Skeletal muscle satellite cell (primary cell): Measurements from ENCODE around the gene TEX55. TPM values are rescaled to one million over a fixed set of nuclear protein-coding genes. Genes with fewer than 3 reads are reported as not detected.
"Not testable (repeated sequence)": the region's sequence is repeated elsewhere in the genome, so short reads cannot be mapped to it uniquely, and the experiment has no call there.

Experiments
- H3K27me3 ChIP-seq: 2 replicates; pipeline ENCODE4 v1.7.0; 2013; ENCODE audit warnings: low read length; ENCODE audit not compliant: control insufficient read depth, insufficient read depth
- H3K36me3 ChIP-seq: 2 replicates; pipeline ENCODE4 v1.7.0; 2013; ENCODE audit warnings: mild to moderate bottlenecking, control low read depth, low read length; ENCODE audit not compliant: insufficient read depth
- H3K4me1 ChIP-seq: 2 replicates; pipeline ENCODE4 v1.7.0; 2013; ENCODE audit warnings: low read length; ENCODE audit not compliant: control insufficient read depth, insufficient read depth
- H3K4me2 ChIP-seq: 2 replicates; pipeline ENCODE4 v1.7.0; 2013; ENCODE audit warnings: mild to moderate bottlenecking, low read length
- H3K4me3 ChIP-seq: 2 replicates; pipeline ENCODE4 v1.7.0; 2013; ENCODE audit warnings: low read length
- H3K9ac ChIP-seq: 2 replicates; pipeline ENCODE4 v1.7.0; 2013; ENCODE audit warnings: mild to moderate bottlenecking, low read depth, low read length, moderate library complexity
- H3K9me3 ChIP-seq: replicated peaks from 2 replicates; pipeline ENCODE4 v1.7.0; 2013; ENCODE audit warnings: mild to moderate bottlenecking, control low read depth, low read length
- total RNA-seq: library from RNA; depleted of rRNA; stranded (reverse); fragments of >200 nt; gene quantifications from 2 replicates; pipeline ENCODE4 v1.2.3, GENCODE V29; 2012; rRNA removed

The TEX55 gene
- not detected in 2 replicates for total RNA-seq

DNA sequence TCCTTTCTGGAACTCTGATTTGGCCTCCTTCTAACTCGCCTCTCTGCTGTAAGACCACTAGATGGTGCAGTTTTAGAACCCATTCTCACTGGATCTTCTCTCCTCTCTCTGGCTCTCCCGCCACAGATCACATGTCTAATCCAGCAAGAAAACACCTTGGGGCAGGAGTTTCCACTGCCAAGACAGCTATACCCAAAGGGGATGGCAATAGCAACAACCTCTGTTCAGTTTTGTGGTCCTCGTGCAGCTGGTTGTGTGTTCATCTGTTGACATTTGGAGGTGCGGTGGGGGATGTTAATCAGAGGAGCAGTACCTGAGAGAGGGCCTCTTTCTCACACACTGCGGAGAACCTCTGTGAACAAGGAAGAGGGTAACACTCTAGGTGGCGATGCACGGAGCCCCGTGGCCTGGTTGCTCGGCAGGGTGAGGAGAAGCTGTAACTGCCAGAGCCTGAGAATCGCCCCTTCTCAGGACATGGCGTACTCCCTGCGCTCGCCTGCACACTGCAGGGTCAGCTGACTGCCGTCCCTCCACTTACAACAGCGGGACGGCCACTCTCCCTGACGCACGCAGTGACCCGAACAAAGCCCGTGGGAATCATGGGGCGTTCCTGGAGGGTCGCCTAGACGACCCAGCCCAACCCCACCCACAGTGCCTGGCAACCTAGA is at the start of gene TEX55:
TEX55 (plus strand) TSS at position 666 of the 668 bp plus-strand sequence. CDS start 25 bp downstream, outside the sequence.
- Histone ChIP-seq H3K27me3 (no peaks in the 10 kb centered on the region), H3K4me1 (peaks cover 10% of the 10 kb centered on the region), H3K9me3 (no peaks in the 10 kb centered on the region), H3K36me3 (no peaks in the 10 kb centered on the region), H3K4me3 (no peak within 1 kb of the TSS), H3K9ac (no peak within 1 kb of the TSS), H3K4me2 (no peak within 1 kb of the TSS)

GRCh38 chr3:119098003-119098402 is 48.0 kb upstream of the TEX55 start:
- Histone ChIP-seq H3K4me3 (no peak overlapping the region), H3K36me3 (no peaks in the 10 kb centered on the region), H3K4me1 (no peaks in the 10 kb centered on the region), H3K9ac (no peak overlapping the region), H3K9me3 (no peaks in the 10 kb centered on the region), H3K4me2 (no peak overlapping the region), H3K27me3 (peaks cover 4% of the 10 kb centered on the region)

- Histone ChIP-seq H3K36me3 (no peaks in the 10 kb centered on the region), H3K4me1 (no peaks in the 10 kb centered on the region), H3K9ac (no peak overlapping the region), H3K9me3 (no peaks in the 10 kb centered on the region), H3K4me3 (no peak overlapping the region), H3K4me2 (no peak overlapping the region), H3K27me3 (peaks cover 4% of the 10 kb centered on the region)
These were observed 47.2 kb upstream of the TEX55 start for GRCh38 chr3:119098619-119099222.

- no peaks in the 10 kb centered on the region for H3K4me1 ChIP-seq
- H3K4me2 ChIP-seq: no peak overlapping the region
- H3K36me3 ChIP-seq: no peaks in the 10 kb centered on the region
- H3K9me3 ChIP-seq: no peaks in the 10 kb centered on the region
- H3K9ac ChIP-seq: no peak overlapping the region
- no peak overlapping the region for H3K4me3 ChIP-seq
- peaks cover 4% of the 10 kb centered on the region for H3K27me3 ChIP-seq
These were observed 46.2 kb upstream of the TEX55 start for GRCh38 chr3:119099785-119100184.

- Histone ChIP-seq H3K4me1 (no peaks in the 10 kb centered on the region), H3K27me3 (no peaks in the 10 kb centered on the region), H3K36me3 (no peaks in the 10 kb centered on the region), H3K4me3 (no peak overlapping the region), H3K9ac (no peak overlapping the region), H3K9me3 (no peaks in the 10 kb centered on the region), H3K4me2 (no peak overlapping the region)
These were observed 41.9 kb upstream of the TEX55 start for GRCh38 chr3:119104031-119104430.

- not testable (repeated sequence) for H3K4me2 ChIP-seq, H3K4me1 ChIP-seq, H3K4me3 ChIP-seq, H3K36me3 ChIP-seq, H3K9me3 ChIP-seq, H3K27me3 ChIP-seq, H3K9ac ChIP-seq
These were observed 27.6 kb upstream of the TEX55 start for GRCh38 chr3:119118330-119118729.

DNA sequence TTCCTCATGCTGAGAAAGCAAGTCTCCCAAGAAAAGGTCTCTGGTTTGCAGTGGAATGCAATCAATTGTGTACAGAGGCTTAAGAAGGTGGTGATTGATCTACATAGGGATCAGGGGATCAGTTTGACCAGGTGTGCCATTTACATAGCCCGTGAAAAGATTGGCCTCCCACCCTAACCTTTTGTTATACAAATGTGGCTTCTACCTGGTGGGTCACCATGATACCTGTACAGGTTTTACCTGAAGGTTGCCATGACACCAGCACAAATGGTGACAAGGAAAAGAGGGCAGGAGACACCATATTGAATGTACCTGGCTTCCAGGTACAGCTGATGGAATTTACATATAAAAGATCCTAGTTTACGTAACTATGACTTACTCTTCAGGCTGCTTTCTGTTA is 25.5 kb upstream of the TEX55 start:
- Histone ChIP-seq H3K9me3 (no peaks in the 10 kb centered on the region), H3K27me3 (no peaks in the 10 kb centered on the region), H3K9ac (no peak overlapping the region), H3K4me2 (no peak overlapping the region), H3K4me3 (no peak overlapping the region), H3K36me3 (no peaks in the 10 kb centered on the region), H3K4me1 (no peaks in the 10 kb centered on the region)

- H3K9ac ChIP-seq: no peak overlapping the region
- no peak overlapping the region for H3K4me2 ChIP-seq
- H3K4me3 ChIP-seq: no peak overlapping the region
- no peaks in the 10 kb centered on the region for H3K4me1 ChIP-seq
- no peaks in the 10 kb centered on the region for H3K27me3 ChIP-seq
- no peaks in the 10 kb centered on the region for H3K36me3 ChIP-seq
- H3K9me3 ChIP-seq: no peaks in the 10 kb centered on the region
These were observed 23.6 kb upstream of the TEX55 start for GRCh38 chr3:119122350-119122749.

DNA sequence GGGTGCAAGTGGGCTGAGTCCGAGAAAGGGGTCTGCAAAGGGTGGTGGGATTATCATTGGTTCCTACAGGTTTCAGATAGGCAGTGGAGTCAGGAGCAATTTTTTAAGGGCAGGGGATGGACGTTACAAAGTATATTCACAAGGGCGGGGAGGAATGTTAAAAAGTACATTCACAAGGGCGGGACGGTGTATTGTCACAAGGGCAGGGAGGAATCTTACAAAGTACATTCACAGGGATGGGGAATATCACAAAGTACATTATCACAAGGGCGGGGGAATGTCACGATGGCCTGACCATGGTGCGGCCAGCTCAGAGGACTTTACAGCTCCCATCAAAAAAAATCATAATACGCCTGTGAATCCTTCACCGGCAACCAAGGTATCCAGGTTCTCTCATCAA is 20.6 kb upstream of the TEX55 start:
- H3K4me2 ChIP-seq: no peak overlapping the region
- H3K36me3 ChIP-seq: no peaks in the 10 kb centered on the region
- no peaks in the 10 kb centered on the region for H3K27me3 ChIP-seq
- H3K4me1 ChIP-seq: no peaks in the 10 kb centered on the region
- no peaks in the 10 kb centered on the region for H3K9me3 ChIP-seq
- H3K4me3 ChIP-seq: no peak overlapping the region
- H3K9ac ChIP-seq: no peak overlapping the region

DNA sequence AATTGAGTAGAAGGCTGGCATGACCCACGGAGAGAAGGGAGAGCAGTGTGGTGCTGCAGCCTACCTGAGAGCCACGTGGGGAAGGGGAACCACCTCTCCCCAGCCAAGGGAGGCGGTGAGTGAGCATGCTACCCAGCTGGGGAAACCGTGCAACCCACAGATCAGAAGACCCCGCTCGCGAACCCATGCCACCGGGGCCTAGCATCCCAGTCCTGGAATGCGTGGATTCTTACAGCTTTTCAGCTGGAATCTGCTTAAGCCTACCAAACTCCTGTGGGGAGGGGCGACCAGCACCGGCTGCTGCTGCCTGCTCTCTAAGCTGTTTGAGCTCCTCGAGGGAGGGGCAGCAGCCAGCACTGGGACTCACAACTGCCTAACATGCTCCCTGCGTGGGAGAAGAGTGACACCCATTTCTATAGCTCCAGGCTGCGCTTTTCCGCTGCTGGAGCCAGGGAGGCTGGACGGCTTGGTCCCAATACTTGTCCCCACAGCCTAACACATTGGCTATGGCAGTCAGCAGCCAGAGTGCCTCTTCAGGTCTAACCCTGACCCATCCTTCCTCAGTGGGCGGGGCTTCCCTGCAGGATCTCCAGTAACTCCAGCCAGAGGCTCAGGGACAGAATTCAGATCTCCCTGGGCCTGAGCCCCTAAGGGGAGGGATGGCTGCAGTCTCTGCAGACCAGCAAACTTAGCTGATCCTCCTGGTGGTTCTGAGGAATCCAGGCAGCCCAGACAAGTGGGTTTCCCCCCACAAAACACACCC is 20.0 kb upstream of the TEX55 start:
- Histone ChIP-seq H3K4me2 (no peak overlapping the region), H3K36me3 (no peaks in the 10 kb centered on the region), H3K27me3 (no peaks in the 10 kb centered on the region), H3K9ac (no peak overlapping the region), H3K4me1 (no peaks in the 10 kb centered on the region), H3K4me3 (no peak overlapping the region), H3K9me3 (no peaks in the 10 kb centered on the region)

DNA sequence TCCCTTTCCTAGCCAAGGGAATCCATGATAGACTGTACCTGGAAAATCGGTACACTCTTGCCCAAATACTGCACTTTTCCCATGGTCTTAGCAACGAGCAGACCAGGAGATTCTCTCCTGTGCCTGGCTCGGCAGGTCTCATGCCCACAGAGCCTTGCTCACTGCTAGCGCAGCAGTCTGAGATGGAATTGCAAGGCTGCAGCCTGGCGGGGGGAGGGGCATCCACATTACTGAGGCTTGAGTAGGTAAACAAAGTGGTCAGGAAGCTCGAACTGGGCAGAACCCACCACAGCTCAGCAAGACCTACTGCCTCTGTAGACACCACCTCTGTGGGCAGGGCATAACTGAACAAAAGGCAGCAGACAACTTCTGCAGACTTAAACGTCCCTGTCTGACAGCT is 15.7 kb upstream of the TEX55 start:
- not testable (repeated sequence) for H3K36me3 ChIP-seq, H3K9me3 ChIP-seq, H3K4me2 ChIP-seq, H3K27me3 ChIP-seq, H3K9ac ChIP-seq, H3K4me1 ChIP-seq, H3K4me3 ChIP-seq
